SHP77 treated with DMSO at 0.1 percent for 48 hours (cell line): ENCODE measurements around the gene MTIF3.

ENCODE experiments used
- DNase-seq: peaks from one replicate; lab custom pipeline; 2025; lab: John Stamatoyannopoulos, UW

Gene MTIF3

DNA sequence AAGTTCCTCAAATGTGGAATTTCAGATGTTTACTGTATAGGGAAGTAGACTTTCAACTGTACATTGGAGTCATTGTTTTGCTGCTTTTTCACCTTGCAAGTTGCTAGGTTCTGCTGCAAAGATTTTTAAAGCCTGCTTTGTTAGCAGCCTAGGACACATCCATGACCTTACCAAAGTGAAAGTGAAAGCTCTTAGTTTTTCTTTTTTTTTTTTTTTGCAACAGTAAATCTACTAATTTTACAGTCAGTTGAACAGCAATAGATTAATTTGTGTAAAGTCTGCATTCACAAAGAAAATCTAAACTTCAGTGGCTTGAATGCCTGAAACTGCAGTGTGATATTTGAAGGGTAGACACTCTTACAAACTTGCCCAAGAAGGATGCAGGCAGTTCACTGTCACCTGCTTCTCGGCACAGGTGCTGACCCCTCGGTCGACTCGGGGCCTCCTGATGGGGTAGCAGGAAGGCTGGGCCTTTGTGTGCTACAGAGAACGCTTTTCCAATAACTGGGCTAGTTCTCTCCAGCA lies 5.0 kb upstream of the MTIF3 start:
- no peak for DNase-seq

DNA sequence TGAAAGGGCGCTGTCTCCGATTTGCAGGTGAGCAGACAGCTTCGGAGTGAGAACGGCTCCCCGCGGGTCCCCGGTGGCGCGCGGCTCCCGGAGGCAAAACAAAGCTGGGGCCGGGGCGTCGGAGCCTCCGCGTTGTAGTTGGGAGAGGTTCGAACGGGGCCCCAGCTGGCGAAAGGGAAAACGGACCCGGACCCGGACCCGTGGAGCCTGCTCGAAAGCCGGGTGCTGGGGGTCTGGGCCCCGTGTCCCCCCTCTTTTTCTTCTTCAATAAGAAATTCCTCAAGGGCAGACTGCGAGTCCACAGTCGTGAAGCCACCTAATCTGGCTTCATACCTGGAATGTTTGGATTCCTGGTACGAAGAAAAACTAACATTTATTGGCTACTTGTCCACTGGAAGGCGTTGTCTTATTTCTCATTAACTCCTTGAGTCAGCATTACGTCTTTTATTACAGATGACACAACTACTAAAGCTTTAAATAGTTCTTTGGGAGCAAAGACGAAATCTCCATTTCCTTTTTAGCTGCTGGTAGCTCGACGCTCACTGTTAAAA lies 632 bp upstream of the MTIF3 start:
- DNase-seq, result no peak

DNA sequence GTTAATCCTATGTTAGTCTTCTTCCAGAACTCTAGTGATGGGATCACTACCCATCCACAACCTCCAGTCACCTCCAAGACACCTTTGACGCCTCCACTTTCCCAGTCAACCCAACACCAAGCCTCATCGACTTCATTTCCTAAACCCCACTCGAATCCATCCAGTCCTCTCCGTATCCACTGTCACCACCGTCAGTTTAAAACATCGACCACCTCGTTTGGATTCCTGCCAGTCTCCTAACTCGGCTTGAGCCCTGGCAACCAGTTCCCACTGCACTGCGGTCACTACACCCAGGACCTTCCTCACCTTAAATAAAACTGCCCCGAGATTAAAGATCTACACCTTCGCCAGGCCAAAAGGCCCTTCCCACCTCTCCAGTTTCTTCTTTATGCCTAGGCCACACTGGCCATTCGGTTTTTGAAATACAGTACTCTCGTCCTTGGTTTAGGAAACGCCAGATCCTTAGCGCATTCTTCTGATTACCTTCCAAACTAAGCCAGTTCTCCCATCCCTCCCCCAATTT lies 1.2 kb downstream of the MTIF3 start:
- DNase-seq, result no peak

DNA sequence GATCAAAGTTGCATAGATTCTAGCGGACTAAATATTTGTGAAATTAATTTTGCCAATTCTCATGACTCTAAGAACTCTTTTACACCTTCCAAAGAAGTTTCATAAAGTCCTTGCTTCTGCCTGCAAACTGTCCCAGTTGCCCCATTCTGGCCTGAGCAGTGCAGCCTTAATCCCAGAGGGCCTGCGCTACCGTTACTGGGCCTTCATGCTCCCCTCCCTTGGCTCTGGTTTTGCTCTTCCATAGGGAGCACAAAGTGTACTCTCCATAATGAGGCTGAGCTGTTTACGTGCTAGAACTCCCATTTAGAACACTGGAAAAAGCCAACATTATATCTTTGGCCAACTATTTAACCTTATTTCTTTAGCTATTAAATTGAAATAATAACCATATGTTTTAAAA lies 2.1 kb downstream of the MTIF3 start:
- no peak for DNase-seq

DNA sequence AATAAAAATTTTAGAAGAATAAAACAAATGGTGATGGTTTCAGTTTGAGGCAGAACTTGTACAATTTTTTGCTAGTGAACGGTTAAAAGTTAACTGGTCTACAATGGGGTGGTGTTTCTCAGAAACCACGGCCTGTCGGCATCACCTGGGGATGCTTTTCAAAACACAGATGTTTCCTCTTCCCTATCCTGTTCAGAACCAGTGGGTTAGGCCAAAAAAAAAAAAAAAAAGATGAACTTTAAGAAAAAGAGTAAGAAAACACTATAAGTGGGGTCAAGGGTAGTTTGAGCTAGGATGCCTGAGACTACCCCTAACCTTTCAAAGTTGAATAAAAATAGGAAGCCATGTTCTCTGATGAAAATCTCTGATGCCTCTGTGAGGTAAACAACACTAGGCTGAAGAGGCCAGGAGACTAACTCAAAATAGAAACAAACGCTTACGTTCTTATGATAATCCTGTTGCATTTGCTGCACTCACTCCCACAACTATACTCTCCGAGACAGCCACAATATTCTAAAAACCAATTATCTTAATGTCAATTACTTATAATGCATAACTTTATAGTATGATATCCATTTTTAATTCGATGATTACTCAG lies 3.3 kb downstream of the MTIF3 start:
- DNase-seq, result no peak

DNA sequence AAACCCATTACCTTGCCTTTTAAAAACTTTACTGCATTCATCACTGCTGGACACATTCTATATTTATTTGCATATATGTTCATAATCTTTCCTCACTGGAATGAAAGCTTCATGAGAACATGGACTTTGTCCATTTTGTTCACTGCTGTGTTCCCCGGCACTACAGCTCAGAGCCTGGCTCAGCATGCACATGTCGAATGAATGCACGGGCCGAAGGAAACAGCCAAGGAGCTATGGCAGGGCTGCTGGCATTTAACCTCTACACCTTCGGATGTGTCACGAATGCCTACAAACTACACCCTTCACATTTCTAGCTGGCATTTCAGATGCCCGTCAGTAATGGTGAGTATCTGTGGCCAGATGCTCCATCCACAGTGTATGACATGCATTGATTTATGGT lies 7.6 kb downstream of the MTIF3 start:
- no peak for DNase-seq

DNA sequence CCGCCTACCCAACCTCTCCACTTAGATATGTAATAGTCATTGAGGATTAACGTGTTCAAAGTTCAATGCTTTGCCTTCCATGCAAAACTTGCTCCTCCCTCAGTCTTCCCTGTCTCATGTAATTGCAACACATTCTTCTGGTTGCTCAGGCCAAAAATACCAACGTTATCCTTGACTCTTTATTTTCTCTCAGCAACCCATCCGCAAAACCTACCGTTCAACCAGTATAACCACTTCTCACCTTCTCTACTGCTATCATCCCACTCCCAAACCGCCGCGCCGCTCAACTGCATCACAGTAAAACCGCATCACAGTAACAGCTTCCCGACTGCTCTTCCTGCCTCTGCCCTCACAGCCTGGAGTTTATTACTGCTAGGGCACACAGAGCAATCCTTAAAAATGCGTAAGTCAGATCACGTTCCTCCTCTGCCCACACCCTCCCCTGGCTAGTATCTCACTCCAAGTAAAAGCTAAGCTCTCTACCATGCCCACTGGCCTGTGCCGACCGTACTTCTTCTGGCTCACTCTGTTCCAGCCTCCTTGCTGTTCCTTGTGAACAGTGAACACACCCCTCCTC lies 8.2 kb downstream of the MTIF3 start:
- DNase-seq, result no peak

DNA sequence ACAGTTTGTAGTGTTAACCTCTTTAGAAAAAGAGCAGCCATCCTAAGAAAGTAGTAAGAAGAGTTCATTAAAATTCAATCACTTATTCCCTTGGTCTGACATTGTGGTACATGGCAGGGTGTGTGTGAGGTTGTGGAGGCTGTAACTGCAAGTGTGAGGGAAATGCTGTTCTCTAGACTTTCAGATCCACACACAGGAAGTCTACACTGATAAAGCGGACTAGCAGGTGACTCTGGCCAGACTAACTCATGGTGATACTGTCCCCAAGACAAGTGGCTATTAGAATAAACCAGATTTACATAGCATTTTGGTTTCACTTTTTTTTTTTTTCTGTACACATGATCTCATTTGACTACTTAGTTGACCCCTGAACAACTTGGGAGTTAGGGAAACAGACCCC lies 10.0 kb downstream of the MTIF3 start:
- no peak for DNase-seq

DNA sequence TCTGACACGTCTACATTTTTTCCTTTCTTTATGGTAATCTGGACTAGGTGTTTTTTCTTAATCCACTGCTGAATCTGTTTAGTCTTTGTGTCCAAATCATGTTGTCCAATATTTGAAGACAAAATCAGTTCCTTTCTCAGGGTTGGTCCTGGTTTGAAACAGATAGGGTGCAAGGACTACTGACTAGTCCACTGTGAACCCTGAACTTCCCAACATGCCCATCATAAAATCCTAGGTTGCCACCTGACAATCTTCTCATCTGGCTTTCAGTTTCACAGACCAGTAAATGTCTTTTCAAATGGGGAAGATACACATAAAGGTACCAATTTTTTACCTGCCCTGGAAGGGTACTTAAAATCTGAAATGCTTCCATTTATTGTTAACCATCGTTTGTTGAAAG lies 13.2 kb downstream of the MTIF3 start:
- DNase-seq, result no peak

DNA sequence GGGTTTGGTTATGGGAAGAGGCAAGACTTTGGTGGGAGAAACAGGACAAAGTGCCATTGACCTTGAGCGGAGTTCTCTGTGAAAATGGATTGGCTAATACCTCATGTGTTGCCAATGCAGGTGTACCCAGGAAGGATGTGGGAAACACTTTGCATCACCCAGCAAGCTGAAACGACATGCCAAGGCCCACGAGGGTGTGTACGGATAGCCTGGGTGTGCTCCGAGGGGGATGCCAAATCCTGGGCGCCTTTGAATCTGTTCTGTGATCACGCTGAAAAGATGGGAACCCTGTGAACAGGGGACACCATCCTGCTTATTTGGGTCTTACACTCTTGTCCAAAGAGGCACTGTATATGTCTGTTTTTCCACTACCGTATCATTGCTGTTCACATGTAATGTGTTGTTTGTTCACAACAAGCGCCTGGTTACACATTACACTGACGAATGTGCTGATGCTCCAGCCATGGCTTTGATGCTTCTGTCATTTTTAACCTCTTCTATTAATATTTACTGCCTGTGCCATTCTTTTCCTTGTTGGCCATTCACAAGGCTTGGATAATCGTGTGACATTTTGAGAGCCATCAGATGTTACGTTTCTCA lies 17.7 kb downstream of the MTIF3 start:
- DNase-seq, result no peak

DNA sequence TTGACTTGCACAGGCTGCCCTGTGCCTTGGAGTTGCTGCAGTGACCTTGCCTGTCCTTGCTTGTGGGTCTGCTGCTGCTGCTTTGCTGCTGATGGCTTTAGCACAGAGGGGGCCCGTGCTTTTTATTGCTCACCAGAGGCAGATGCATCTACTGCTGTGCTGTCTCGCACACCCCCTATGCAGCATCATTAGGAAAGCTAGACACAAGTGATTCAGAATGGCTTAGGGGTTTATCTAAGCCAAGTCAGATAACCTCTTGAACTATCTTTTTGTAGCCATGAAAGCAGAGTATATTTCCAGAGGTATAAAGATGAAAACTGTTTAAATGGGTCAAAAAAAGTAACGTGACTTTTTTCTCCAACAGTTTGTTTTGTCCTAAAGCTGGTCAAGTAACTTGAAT lies 18.2 kb downstream of the MTIF3 start:
- no peak for DNase-seq

DNA sequence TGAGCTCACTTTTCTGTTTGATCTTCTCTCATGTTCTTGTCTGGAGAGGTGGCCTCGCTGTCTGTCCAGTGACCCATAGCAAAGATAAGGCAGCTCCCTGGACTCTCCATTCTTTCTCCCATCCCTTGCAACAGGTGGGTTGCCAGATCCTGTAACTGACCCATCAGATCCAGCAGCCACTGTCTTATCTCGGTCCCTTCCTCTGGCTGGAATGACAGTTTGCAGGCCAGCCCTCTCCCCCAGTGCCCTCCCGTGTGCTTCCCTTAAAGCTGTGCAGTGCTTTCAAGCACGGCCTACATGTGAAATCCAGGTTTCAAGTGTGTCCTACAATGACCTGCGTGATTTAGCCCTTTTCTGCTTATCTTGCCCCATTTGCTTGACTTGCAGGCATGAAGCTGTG lies 22.2 kb downstream of the MTIF3 start:
- no peak for DNase-seq

DNA sequence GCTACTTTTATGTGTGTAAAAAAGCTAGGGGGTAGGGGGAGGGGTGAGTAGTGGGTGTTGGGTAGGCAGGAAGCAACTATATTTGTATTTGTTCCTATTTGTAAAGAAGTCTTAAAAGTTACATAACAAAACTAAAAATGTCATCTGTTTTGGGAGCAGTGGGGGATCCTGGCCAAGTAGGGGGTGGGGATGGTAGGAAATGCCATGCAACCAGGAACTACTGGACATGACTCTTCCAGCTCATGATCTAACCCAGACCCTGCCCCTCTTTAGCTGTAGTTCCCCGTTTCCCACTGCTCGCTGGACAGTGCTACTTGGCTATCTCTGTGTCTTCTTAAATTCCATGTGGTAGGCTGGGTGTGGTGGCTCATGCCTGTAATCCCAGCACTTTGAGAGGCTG lies 22.7 kb downstream of the MTIF3 start:
- no peak for DNase-seq

DNA sequence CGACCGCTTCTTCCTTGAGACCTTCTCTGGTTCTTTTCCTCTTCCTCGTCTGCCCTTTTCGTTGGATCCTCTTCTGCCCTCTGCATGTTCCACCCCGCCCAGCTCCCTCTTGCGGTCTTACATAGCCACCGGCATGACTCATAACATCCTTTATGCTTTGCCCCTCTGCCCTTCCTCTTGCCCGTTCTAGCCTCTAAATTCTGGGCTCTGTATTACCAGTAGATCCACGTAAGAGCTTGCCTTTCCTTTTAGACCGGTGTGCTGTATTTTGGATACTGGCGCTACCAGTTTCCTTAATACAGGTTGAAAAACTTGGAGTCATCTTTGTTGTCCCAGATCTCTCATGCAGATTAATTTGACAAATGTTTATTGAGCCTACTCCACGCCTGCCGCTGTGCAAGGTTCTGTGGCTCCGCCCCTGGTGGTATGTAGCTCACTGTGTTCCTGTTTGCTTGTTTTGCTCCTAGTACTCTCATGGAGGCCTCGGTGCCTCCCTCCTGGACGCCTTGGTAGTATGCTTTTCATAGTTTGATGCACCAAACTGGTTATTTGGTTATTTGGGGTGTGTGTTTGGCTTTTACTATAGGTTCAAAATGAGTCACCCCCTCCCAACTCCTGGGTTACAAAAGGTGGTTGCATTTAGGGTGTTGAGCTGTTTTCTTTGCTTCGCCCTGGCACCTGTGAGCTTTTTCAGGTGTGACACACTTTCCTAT lies 24.3 kb downstream of the MTIF3 start:
- DNase-seq, result peak; percentile 25

DNA sequence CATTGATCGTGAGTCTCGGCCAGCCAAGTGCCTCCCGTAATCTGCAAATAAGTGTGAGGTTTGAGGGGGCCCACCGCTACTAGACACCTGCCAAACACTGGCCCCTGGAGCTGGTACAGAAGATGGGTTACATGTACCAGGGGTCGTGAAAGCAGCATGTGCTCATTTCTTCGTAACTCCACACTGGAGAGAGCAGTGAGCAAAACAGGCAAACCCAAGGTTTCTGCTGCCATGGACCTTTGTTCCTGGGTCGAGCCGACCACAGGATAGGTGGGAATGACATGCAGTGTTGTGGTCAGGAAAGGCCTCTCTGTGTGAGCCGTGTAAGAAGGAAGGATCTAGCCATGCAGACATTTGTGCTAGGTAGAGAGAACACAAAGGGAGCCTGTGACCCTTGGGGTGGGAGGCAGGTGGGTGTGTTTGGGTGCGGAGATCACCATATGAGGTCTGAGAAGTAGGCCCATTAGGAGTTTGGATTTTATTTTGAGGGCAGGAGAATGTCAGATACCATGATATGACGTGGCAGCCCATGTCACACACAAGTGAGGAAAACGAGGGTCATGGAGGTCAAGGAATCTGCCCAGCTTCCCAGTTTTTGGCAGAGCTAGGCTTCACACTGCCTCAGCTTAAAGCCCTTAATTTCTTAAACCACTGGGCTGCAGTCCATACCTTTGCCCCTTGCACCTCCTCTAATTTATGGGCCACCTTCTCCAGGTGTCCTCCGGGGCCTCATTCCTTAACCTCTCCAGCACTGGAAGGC lies 25.0 kb downstream of the MTIF3 start:
- no peak for DNase-seq

DNA sequence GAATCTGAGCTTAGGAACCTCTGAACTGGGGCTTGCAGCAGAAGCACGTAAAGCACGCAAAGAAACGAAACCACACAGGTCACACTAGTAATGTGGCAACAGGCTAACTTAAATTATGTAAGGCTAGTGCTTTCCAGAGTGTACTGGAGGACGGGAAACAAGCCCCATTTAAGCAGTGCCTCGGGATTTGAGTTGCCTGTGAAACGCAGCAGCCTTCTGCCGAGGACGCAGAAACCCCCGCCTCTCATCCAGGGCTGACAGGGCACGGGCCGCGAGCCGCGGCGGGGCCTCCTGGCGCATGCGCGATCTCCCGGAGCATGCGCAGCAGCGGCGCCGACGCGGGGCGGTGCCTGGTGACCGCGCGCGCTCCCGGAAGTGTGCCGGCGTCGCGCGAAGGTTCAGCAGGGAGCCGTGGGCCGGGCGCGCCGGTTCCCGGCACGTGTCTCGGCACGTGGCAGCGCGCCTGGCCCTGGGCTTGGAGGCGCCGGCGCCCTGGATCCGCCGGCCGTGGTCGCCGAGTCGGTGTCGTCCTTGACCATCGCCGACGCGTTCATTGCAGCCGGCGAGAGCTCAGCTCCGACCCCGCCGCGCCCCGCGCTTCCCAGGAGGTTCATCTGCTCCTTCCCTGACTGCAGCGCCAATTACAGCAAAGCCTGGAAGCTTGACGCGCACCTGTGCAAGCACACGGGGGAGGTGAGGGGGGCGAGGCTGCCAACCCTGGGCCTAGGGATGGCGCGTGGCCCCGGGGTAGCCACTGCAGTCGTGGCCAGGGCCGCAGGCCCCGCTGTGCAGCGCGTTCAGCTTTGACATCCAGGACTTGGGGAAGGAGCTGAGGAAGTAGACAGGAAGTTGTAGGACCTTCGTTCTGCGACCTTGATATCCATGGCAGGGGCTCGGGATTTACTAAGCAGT lies 25.9 kb downstream of the MTIF3 start, which contains the start of gene GTF3A:
TSS of gene GTF3A (plus strand) at position 374 of the 912 bp plus-strand sequence.
- peak; percentile 38 for DNase-seq

DNA sequence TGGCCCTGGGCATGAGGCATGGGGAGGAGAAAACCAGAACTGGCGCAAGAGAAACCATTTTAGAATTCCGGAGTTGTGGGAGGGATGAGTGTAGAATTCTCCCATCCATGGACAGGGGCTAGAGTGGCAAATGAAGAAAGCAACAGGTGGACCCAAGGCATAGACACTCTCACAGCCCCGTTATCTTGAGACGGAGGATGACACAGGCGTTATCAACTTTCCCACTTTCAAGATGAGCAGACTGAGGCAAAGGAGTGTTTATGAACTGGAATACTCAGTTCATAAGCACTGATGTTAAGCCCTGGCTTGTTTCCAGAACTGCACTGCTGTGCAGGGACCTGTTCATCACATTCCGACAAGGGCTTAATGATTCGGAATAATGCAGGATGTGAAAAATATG lies 27.0 kb downstream of the MTIF3 start:
- no peak for DNase-seq

DNA sequence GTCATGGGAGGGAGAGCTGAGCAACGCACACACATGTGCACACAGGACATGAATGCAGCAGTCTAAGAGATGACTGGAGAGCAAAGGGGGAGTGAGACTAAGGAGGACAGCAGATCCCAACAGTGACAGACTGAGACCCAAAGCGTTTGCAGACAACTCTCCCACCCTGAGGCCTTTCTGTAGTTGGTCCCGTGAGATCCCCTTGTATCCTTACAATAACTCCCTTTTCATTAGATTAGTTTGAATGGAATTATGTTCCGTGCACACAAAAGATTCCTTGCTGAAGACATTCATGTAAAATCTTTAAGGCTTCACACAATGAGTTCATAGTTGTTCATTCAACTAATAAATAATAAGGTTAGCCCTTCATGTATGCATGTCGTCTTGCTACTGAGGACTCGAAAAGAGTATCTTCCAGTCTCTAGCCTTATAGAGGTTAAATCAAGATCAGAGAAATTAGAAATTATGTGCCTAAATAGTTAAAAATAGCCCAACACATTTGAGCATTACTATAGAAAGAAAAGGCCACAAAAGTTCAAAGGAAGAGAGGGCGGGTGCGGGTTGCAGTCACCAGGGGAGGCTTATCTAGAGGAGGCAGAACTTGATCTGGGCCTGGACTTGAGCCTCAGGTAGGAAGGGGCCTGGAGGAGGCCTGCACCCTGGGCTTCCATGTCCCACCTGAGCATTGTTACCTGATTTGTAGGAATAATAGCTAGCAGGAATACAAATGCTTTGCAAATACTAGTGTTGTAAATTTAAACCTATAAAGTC lies 29.1 kb downstream of the MTIF3 start:
- no peak for DNase-seq

DNA sequence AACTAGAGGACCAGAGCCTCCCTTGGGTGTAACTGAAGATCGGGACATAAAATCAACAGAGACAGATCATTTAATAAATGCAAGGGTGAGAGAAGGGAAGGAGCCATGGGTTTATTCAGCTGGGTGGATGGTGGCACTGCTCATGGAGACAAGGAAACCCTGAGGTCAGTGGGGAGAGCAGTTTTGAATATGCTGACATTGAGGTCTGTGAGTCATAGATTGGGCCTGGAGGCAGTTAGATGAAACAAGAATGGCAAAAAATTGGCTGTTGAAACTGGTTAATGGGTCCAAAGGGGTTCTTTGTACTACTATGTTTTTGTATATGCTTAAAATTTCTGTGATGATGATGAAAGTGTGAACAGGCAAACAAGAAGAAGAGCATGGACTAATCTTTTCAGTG lies 31.0 kb downstream of the MTIF3 start:
- DNase-seq, result no peak

DNA sequence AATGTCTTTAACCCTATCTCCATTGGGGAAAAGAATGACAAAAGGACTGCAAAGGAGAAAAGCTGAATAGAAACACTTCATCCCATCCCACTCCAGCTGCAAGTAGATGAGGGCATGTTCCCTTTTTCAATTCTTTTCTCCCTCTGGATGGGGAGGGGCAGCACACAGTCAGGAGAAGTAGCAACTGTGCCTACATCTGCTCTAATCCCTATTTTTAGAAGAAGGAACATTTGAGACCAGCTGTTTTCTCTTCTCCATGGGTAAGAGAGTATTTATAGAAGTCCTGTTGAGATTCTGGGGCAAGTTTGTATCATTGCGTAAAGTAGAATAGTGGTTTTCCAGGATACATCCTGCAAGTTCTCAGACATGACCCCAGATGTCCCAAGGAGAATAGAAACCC lies 35.2 kb downstream of the MTIF3 start:
- no peak for DNase-seq
